Measurements from ENCODE around the gene RASSF3. TPM values are rescaled to one million over a fixed set of nuclear protein-coding genes. Genes with fewer than 3 reads are reported as not detected.

Gene RASSF3
- total and polyA plus RNA-seq, 2 experiments from 2014 or later: 20.6 to 39.6 TPM

DNA sequence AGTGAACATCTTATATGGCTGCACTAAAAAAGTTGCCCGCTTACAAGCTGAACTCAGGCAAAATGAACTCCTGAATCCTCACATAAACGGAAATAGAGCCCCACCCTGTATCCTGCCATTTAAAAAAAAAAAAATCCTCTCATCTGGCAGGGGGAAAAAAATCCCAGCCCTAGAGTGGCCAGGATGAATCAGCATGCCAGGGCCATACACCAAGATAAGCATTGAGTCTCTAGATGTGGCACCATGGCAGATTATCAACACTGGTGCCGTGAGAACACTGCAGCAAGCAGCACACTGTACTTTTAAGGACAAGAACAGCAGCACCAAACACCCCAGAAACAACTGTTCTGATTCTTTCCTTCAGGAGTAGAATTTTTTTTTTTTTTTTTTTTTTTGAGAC is 65.5 kb downstream of the RASSF3 start (continued):
- TF ChIP-seq, protein P1, sequence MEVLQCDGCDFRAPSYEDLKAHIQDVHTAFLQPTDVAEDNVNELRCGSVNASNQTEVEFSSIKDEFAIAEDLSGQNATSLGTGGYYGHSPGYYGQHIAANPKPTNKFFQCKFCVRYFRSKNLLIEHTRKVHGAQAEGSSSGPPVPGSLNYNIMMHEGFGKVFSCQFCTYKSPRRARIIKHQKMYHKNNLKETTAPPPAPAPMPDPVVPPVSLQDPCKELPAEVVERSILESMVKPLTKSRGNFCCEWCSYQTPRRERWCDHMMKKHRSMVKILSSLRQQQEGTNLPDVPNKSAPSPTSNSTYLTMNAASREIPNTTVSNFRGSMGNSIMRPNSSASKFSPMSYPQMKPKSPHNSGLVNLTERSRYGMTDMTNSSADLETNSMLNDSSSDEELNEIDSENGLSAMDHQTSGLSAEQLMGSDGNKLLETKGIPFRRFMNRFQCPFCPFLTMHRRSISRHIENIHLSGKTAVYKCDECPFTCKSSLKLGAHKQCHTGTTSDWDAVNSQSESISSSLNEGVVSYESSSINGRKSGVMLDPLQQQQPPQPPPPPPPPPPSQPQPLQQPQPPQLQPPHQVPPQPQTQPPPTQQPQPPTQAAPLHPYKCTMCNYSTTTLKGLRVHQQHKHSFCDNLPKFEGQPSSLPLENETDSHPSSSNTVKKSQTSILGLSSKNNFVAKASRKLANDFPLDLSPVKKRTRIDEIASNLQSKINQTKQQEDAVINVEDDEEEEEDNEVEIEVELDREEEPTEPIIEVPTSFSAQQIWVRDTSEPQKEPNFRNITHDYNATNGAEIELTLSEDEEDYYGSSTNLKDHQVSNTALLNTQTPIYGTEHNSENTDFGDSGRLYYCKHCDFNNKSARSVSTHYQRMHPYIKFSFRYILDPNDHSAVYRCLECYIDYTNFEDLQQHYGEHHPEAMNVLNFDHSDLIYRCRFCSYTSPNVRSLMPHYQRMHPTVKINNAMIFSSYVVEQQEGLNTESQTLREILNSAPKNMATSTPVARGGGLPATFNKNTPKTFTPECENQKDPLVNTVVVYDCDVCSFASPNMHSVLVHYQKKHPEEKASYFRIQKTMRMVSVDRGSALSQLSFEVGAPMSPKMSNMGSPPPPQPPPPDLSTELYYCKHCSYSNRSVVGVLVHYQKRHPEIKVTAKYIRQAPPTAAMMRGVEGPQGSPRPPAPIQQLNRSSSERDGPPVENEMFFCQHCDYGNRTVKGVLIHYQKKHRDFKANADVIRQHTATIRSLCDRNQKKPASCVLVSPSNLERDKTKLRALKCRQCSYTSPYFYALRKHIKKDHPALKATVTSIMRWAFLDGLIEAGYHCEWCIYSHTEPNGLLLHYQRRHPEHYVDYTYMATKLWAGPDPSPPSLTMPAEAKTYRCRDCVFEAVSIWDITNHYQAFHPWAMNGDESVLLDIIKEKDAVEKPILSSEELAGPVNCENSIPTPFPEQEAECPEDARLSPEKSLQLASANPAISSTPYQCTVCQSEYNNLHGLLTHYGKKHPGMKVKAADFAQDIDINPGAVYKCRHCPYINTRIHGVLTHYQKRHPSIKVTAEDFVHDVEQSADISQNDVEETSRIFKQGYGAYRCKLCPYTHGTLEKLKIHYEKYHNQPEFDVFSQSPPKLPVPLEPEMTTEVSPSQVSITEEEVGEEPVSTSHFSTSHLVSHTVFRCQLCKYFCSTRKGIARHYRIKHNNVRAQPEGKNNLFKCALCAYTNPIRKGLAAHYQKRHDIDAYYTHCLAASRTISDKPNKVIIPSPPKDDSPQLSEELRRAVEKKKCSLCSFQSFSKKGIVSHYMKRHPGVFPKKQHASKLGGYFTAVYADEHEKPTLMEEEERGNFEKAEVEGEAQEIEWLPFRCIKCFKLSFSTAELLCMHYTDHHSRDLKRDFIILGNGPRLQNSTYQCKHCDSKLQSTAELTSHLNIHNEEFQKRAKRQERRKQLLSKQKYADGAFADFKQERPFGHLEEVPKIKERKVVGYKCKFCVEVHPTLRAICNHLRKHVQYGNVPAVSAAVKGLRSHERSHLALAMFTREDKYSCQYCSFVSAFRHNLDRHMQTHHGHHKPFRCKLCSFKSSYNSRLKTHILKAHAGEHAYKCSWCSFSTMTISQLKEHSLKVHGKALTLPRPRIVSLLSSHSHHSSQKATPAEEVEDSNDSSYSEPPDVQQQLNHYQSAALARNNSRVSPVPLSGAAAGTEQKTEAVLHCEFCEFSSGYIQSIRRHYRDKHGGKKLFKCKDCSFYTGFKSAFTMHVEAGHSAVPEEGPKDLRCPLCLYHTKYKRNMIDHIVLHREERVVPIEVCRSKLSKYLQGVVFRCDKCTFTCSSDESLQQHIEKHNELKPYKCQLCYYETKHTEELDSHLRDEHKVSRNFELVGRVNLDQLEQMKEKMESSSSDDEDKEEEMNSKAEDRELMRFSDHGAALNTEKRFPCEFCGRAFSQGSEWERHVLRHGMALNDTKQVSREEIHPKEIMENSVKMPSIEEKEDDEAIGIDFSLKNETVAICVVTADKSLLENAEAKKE (CRISPR knock-in tag; IDR thresholded peaks at IDR 0.05): no peak
- no peak for TF ChIP-seq JUNB (IDR thresholded peaks at IDR 0.05; ENCODE audit: unreplicated experiment)
- TF ChIP-seq, protein P2, sequence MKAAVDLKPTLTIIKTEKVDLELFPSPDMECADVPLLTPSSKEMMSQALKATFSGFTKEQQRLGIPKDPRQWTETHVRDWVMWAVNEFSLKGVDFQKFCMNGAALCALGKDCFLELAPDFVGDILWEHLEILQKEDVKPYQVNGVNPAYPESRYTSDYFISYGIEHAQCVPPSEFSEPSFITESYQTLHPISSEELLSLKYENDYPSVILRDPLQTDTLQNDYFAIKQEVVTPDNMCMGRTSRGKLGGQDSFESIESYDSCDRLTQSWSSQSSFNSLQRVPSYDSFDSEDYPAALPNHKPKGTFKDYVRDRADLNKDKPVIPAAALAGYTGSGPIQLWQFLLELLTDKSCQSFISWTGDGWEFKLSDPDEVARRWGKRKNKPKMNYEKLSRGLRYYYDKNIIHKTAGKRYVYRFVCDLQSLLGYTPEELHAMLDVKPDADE (IDR thresholded peaks at IDR 0.05): no peak
- TF ChIP-seq ZNF331 (CRISPR knock-in tag; IDR thresholded peaks at IDR 0.05; ENCODE audit: low read depth): no peak
- TF ChIP-seq, protein P3, sequence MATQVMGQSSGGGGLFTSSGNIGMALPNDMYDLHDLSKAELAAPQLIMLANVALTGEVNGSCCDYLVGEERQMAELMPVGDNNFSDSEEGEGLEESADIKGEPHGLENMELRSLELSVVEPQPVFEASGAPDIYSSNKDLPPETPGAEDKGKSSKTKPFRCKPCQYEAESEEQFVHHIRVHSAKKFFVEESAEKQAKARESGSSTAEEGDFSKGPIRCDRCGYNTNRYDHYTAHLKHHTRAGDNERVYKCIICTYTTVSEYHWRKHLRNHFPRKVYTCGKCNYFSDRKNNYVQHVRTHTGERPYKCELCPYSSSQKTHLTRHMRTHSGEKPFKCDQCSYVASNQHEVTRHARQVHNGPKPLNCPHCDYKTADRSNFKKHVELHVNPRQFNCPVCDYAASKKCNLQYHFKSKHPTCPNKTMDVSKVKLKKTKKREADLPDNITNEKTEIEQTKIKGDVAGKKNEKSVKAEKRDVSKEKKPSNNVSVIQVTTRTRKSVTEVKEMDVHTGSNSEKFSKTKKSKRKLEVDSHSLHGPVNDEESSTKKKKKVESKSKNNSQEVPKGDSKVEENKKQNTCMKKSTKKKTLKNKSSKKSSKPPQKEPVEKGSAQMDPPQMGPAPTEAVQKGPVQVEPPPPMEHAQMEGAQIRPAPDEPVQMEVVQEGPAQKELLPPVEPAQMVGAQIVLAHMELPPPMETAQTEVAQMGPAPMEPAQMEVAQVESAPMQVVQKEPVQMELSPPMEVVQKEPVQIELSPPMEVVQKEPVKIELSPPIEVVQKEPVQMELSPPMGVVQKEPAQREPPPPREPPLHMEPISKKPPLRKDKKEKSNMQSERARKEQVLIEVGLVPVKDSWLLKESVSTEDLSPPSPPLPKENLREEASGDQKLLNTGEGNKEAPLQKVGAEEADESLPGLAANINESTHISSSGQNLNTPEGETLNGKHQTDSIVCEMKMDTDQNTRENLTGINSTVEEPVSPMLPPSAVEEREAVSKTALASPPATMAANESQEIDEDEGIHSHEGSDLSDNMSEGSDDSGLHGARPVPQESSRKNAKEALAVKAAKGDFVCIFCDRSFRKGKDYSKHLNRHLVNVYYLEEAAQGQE (IDR thresholded peaks at IDR 0.05; ENCODE audit: unreplicated experiment): no peak
- no peak for TF ChIP-seq POLR2AphosphoS5 (IDR thresholded peaks at IDR 0.05; ENCODE audit: low read depth)
